Stomach smooth muscle (tissue), 2 donors: ENCODE data around the gene CFAP58.

Source experiments
- H3K27ac ChIP-seq: one replicate; pipeline ENCODE4 v1.7.0; 2013; ENCODE audit warnings: mild to moderate bottlenecking, low read length, inconsistent platforms
- H3K27me3 ChIP-seq, 2 donors: one replicate each; pipeline ENCODE4 v1.7.0; 2013; ENCODE audit warnings: low read length in 2 of 2; ENCODE audit not compliant: insufficient read depth in 2 of 2, control insufficient read depth in 1 of 2
- H3K36me3 ChIP-seq, 2 donors: one replicate each; pipeline ENCODE4 v1.7.0; 2013; ENCODE audit warnings: low read length in 2 of 2; ENCODE audit not compliant: control insufficient read depth in 2 of 2, insufficient read depth in 2 of 2
- H3K4me1 ChIP-seq: one replicate; pipeline ENCODE4 v1.7.0; 2013; ENCODE audit warnings: low read length; ENCODE audit not compliant: control insufficient read depth, insufficient read depth
- H3K4me3 ChIP-seq, 2 donors: one replicate each; pipeline ENCODE4 v1.7.0; 2013; ENCODE audit warnings: low read length in 2 of 2
- H3K9ac ChIP-seq, 2 donors: one replicate each; pipeline ENCODE4 v1.7.0; 2013; ENCODE audit warnings: low read length in 2 of 2, mild to moderate bottlenecking in 1 of 2
- H3K9me3 ChIP-seq, 2 donors: one replicate each; pipeline ENCODE4 v1.7.0; 2013; ENCODE audit warnings: low read length in 2 of 2; ENCODE audit not compliant: control insufficient read depth in 2 of 2
- donor health status: healthy.
- donor health status: Pancreatic carcinoma.

Gene CFAP58

GRCh38 chr10:104314591-104315485 is 38.8 kb upstream of the CFAP58 start:
- Histone ChIP-seq H3K36me3 (peaks cover 34 to 38% of the 10 kb centered on the region in 2 donors), H3K4me1 (peaks cover 42% of the 10 kb centered on the region), H3K4me3 (no peak overlapping the region), H3K27me3 (no peaks in the 10 kb centered on the region), H3K9me3 (no peaks in the 10 kb centered on the region), H3K9ac (no peak overlapping the region), H3K27ac (no peak overlapping the region)

- no peaks in the 10 kb centered on the region for H3K9me3 ChIP-seq
- peaks cover 34 to 38% of the 10 kb centered on the region in 2 donors for H3K36me3 ChIP-seq
- no peaks in the 10 kb centered on the region for H3K27me3 ChIP-seq
- no peak overlapping the region for H3K27ac ChIP-seq
- H3K9ac ChIP-seq = no peak overlapping the region
- no peak overlapping the region for H3K4me3 ChIP-seq
- H3K4me1 ChIP-seq = peaks cover 39% of the 10 kb centered on the region
Measured at GRCh38 chr10:104315486-104315921, 38.1 kb upstream of the CFAP58 start.

GRCh38 chr10:104316321-104317099 is 37.1 kb upstream of the CFAP58 start:
- H3K27ac ChIP-seq = no peak overlapping the region

GRCh38 chr10:104317269-104317710 is 36.3 kb upstream of the CFAP58 start:
- H3K9me3 ChIP-seq = no peaks in the 10 kb centered on the region
- H3K4me3 ChIP-seq = peak overlapping the region in 1 of 2 donors; percentile 8
- H3K36me3 ChIP-seq = peaks cover 32% of the 10 kb centered on the region in 2 donors
- H3K4me1 ChIP-seq = peaks cover 53% of the 10 kb centered on the region
- H3K27ac ChIP-seq = peak overlapping the region; percentile 2
- H3K9ac ChIP-seq = no peak overlapping the region
- no peaks in the 10 kb centered on the region for H3K27me3 ChIP-seq

More at GRCh38 chr10:104316321-104317099, 37.1 kb upstream of the CFAP58 start:
- Histone ChIP-seq H3K4me1 (peaks cover 45% of the 10 kb centered on the region), H3K9ac (no peak overlapping the region), H3K36me3 (peaks cover 32 to 34% of the 10 kb centered on the region in 2 donors), H3K27me3 (no peaks in the 10 kb centered on the region), H3K4me3 (no peak overlapping the region), H3K9me3 (no peaks in the 10 kb centered on the region)

- no peaks in the 10 kb centered on the region for H3K27me3 ChIP-seq
- H3K9ac ChIP-seq = no peak overlapping the region
- peak overlapping the region in 1 of 2 donors; percentile 8 for H3K4me3 ChIP-seq
- H3K27ac ChIP-seq = peak overlapping the region; percentile 2
- peaks cover 27 to 28% of the 10 kb centered on the region in 2 donors for H3K36me3 ChIP-seq
- H3K4me1 ChIP-seq = peaks cover 58% of the 10 kb centered on the region
- H3K9me3 ChIP-seq = no peaks in the 10 kb centered on the region
Measured at GRCh38 chr10:104317726-104318299, 35.8 kb upstream of the CFAP58 start.

- no peak overlapping the region for H3K9ac ChIP-seq
- H3K4me1 ChIP-seq = peaks cover 61% of the 10 kb centered on the region
- H3K27me3 ChIP-seq = no peaks in the 10 kb centered on the region
- no peak overlapping the region for H3K4me3 ChIP-seq
- H3K36me3 ChIP-seq = peaks cover 22 to 23% of the 10 kb centered on the region in 2 donors
- H3K27ac ChIP-seq = no peak overlapping the region
- no peaks in the 10 kb centered on the region for H3K9me3 ChIP-seq
Measured at GRCh38 chr10:104318326-104318725, 35.3 kb upstream of the CFAP58 start.

GRCh38 chr10:104318810-104319741 is 34.6 kb upstream of the CFAP58 start:
- peaks cover 15% of the 10 kb centered on the region in 2 donors for H3K36me3 ChIP-seq
- H3K4me1 ChIP-seq = peaks cover 69% of the 10 kb centered on the region
- peak overlapping the region in 1 of 2 donors; percentile 29 for H3K4me3 ChIP-seq
- H3K27ac ChIP-seq = no peak overlapping the region
- H3K27me3 ChIP-seq = no peaks in the 10 kb centered on the region
- H3K9me3 ChIP-seq = no peaks in the 10 kb centered on the region
- no peak overlapping the region for H3K9ac ChIP-seq

GRCh38 chr10:104321226-104321625 is 32.4 kb upstream of the CFAP58 start:
- H3K36me3 ChIP-seq = peaks cover 0 to 3% of the 10 kb centered on the region in 2 donors
- H3K4me3 ChIP-seq = no peak overlapping the region
- H3K4me1 ChIP-seq = peaks cover 81% of the 10 kb centered on the region
- H3K9me3 ChIP-seq = no peaks in the 10 kb centered on the region
- no peak overlapping the region for H3K9ac ChIP-seq
- H3K27me3 ChIP-seq = no peaks in the 10 kb centered on the region
- no peak overlapping the region for H3K27ac ChIP-seq

GRCh38 chr10:104321725-104322415 is 31.8 kb upstream of the CFAP58 start:
- peaks cover 82% of the 10 kb centered on the region for H3K4me1 ChIP-seq
- peak overlapping the region in 1 of 2 donors; percentile 15 for H3K4me3 ChIP-seq
- H3K36me3 ChIP-seq = peaks cover 0 to 2% of the 10 kb centered on the region in 2 donors
- H3K27me3 ChIP-seq = no peaks in the 10 kb centered on the region
- no peak overlapping the region for H3K27ac ChIP-seq
- H3K9ac ChIP-seq = no peak overlapping the region
- H3K9me3 ChIP-seq = no peaks in the 10 kb centered on the region
